Left forelimb (tissue), 1 donor: ENCODE results near the gene ALS2.

Experiments
- DNase-seq: peaks from one replicate; pipeline ENCODE4 v3.0.0-alpha.2; 2018; ENCODE audit warnings: low spot score

ALS2 gene

GRCh38 chr2:201754717-201755415 lies 25.9 kb downstream of the ALS2 start:
- no peak for DNase-seq

GRCh38 chr2:201751566-201751965 lies 29.2 kb downstream of the ALS2 start:
- no peak for DNase-seq

GRCh38 chr2:201746551-201746950 lies 34.2 kb downstream of the ALS2 start:
- no peak for DNase-seq

- DNase-seq, result no peak
Measured at GRCh38 chr2:201735486-201735885, 45.2 kb downstream of the ALS2 start.

- DNase-seq, result no peak
Measured at GRCh38 chr2:201734111-201734510, 46.6 kb downstream of the ALS2 start.

- DNase-seq, result no peak
Measured at GRCh38 chr2:201733544-201733943, 47.2 kb downstream of the ALS2 start.

GRCh38 chr2:201730651-201731285 lies 50.0 kb downstream of the ALS2 start:
- DNase-seq, result no peak

GRCh38 chr2:201715459-201715858 lies 65.3 kb downstream of the ALS2 start:
- DNase-seq, result no peak

- DNase-seq, result no peak
Measured at GRCh38 chr2:201712726-201713125, 68.0 kb downstream of the ALS2 start.

GRCh38 chr2:201709747-201710146 lies 71.0 kb downstream of the ALS2 start:
- DNase-seq, result no peak

GRCh38 chr2:201709049-201709448 lies 71.7 kb downstream of the ALS2 start:
- no peak for DNase-seq

GRCh38 chr2:201707753-201708152 lies 73.0 kb downstream of the ALS2 start:
- DNase-seq, result no peak

GRCh38 chr2:201707142-201707541 lies 73.6 kb downstream of the ALS2 start:
- no peak for DNase-seq

- DNase-seq, result no peak
Measured at GRCh38 chr2:201704536-201704935, 76.2 kb downstream of the ALS2 start.

- DNase-seq, result no peak
Measured at GRCh38 chr2:201701646-201702045, 79.1 kb downstream of the ALS2 start.

GRCh38 chr2:201699416-201699815 lies 81.3 kb downstream of the ALS2 start:
- no peak for DNase-seq

- DNase-seq, result no peak
Measured at GRCh38 chr2:201698588-201699226, 82.0 kb downstream of the ALS2 start, which contains the start of gene MPP4. MPP4 (minus strand) TSS chr2:201698644; CDS start chr2:201693954, 4,690 bp downstream.

- no peak for DNase-seq
Measured at GRCh38 chr2:201697899-201698298, 82.8 kb downstream of the ALS2 start.

GRCh38 chr2:201696151-201696659 lies 84.5 kb downstream of the ALS2 start:
- DNase-seq, result no peak

GRCh38 chr2:201685156-201685555 lies 95.6 kb downstream of the ALS2 start:
- DNase-seq, result no peak

- no peak for DNase-seq
Measured at GRCh38 chr2:201680743-201681142, 100.0 kb downstream of the ALS2 start.

GRCh38 chr2:201678401-201678800 lies 102.3 kb downstream of the ALS2 start:
- no peak for DNase-seq

- no peak for DNase-seq
Measured at GRCh38 chr2:201675454-201675853, 105.3 kb downstream of the ALS2 start.
